A549 (cell line): ENCODE measurements around the gene LMAN1L. TPM values are rescaled to one million over a fixed set of nuclear protein-coding genes. Genes with fewer than 3 reads are reported as not detected.

Experiments
- ATAC-seq, 2 experiments: fragments of 200-7000 bp in 1 of 2; fragments of >200 bp in 1 of 2; cut with Nextera tagmentation in 1 of 2; cut with Tn5 transposase in 1 of 2; 3 replicates each; pipeline versions ENCODE4 v1.8.0 to v1.9.1; 2018 to 2020; ENCODE audit warnings: mild to moderate bottlenecking in 1 of 2, moderate library complexity in 1 of 2
- CTCF ChIA-PET: fragments of 300-600 bp; sonication (Branson Sonifier 250); formaldehyde crosslinking; extraction: SDS; loops from one replicate; lab custom pipeline; 2021; ENCODE audit warnings: antibody characterized with exemption, inconsistent platforms; lab: Yijun Ruan, JAX
- POLR2A ChIA-PET: fragments of 350-600 bp; formaldehyde crosslinking; extraction: SDS; loops from one replicate; lab custom pipeline; 2021; ENCODE audit warnings: antibody characterized with exemption, inconsistent platforms; lab: Yijun Ruan, JAX
- DNase-seq, 2 experiments: peaks; one replicate each; pipeline versions ENCODE4 v3.0.0 to v3.0.0-alpha.2; 2011 to 2016; ENCODE audit warnings: low read depth in 1 of 2, low spot score in 1 of 2
- FAIRE-seq: peaks from 2 replicates; lab custom pipeline; 2011; peaks lifted over from hg19 to GRCh38; lab: Jason Lieb, UNC
- H3K27ac ChIP-seq, 2 experiments: fragments of >200 bp; sonication (Bioruptor Twin); formaldehyde crosslinking; 3 replicates each; pipeline ENCODE4 v1.5.1; 2016 to 2017
- H3K4me1 ChIP-seq: fragments of >200 bp; sonication (Bioruptor Twin); formaldehyde crosslinking; 3 replicates; pipeline ENCODE4 v1.6.1; 2016
- H3K4me2 ChIP-seq: fragments of >200 bp; sonication (Bioruptor Twin); formaldehyde crosslinking; 3 replicates; pipeline ENCODE4 v1.6.1; 2016
- H3K4me3 ChIP-seq: fragments of >200 bp; sonication (Bioruptor Twin); formaldehyde crosslinking; 3 replicates; pipeline ENCODE4 v1.5.1; 2016
- H3K9me3 ChIP-seq: fragments of >200 bp; sonication (Bioruptor Twin); formaldehyde crosslinking; 3 replicates; pipeline ENCODE4 v1.6.1; 2016
- CHD4 ChIP-seq: fragments of 200-600 bp; sonication (generic); IDR thresholded peaks from 2 replicates; pipeline ENCODE4 v1.6.1; 2016; ENCODE audit warnings: antibody characterized with exemption, mild to moderate bottlenecking, borderline replicate concordance
- EHMT2 ChIP-seq: fragments of 200-600 bp; sonication (generic); IDR thresholded peaks from 2 replicates; pipeline ENCODE4 v1.6.1; 2016; ENCODE audit warnings: antibody characterized with exemption, low read depth, mild to moderate bottlenecking, moderate library complexity
- HDAC2 ChIP-seq: fragments of 200-600 bp; sonication (generic); IDR thresholded peaks from 2 replicates; pipeline ENCODE4 v1.6.1; 2016
- HOXA7 ChIP-seq: fragments of 250-450 bp; sonication (Bioruptor Pico); IDR thresholded peaks from 2 replicates; pipeline ENCODE4 v1.5.0; 2020; ENCODE audit warnings: mild to moderate bottlenecking, moderate library complexity
- HOXB13 ChIP-seq: fragments of 250-450 bp; sonication (Bioruptor Pico); IDR thresholded peaks from 2 replicates; pipeline ENCODE4 v1.5.0; 2020; ENCODE audit warnings: low read depth, mild to moderate bottlenecking, moderate library complexity
- MAFK ChIP-seq: fragments of 450-650 bp; IDR thresholded peaks from 2 replicates; pipeline ENCODE4 v1.6.1; 2014; ENCODE audit not compliant: partially characterized antibody
- RNF2 ChIP-seq: fragments of 200-600 bp; sonication (generic); IDR thresholded peaks from 2 replicates; pipeline ENCODE4 v1.6.1; 2016; ENCODE audit warnings: low read depth, mild to moderate bottlenecking, antibody characterized with exemption, moderate library complexity, borderline replicate concordance
- ZC3H11A ChIP-seq: fragments of 450-650 bp; IDR thresholded peaks from 2 replicates; pipeline ENCODE4 v1.6.1; 2014; ENCODE audit warnings: antibody characterized with exemption, mild to moderate bottlenecking
- ZSCAN20 ChIP-seq: fragments of 250-450 bp; sonication (Bioruptor Pico); IDR thresholded peaks from 2 replicates; pipeline ENCODE4 v1.8.0; 2022; ENCODE audit warnings: mild to moderate bottlenecking, moderate library complexity
- WGBS: methylation state at CpG from one replicate; pipeline ENCODE4 v1.1.6; 2017; ENCODE audit errors: missing lambda C conversion rate; 5-methylcytosine and 5-hydroxymethylcytosine counted together
- polyA plus RNA-seq, 4 experiments: library from polyadenylated mRNA; depleted of rRNA in 3 of 4; stranded (reverse); fragments of >200 nt; fragmentation: RNase III in 1 of 4; extraction: RNeasy Plus Mini Kit Qiagen cat#74134 plus additional on column Dnase treatment in 1 of 4; gene quantifications; 2 replicates in 3 of 4; 3 replicates in 1 of 4; pipeline ENCODE4 v1.2.3, GENCODE V29; 2011 to 2017
- TF ChIP-seq, protein P1 (sequence below): fragments of 250-450 bp; sonication (Bioruptor Pico); IDR thresholded peaks from 2 replicates; pipeline ENCODE4 v1.5.0; 2021; ENCODE audit warnings: mild to moderate bottlenecking, moderate library complexity, borderline replicate concordance
- TF ChIP-seq, protein P2 (sequence below): fragments of 250-450 bp; sonication (Bioruptor Pico); IDR thresholded peaks from 2 replicates; pipeline ENCODE4 v1.5.0; 2020; ENCODE audit warnings: low read depth, mild to moderate bottlenecking, moderate library complexity
- TF ChIP-seq, protein P3 (sequence below): fragments of >200 bp; sonication (Bioruptor Twin); formaldehyde crosslinking; IDR thresholded peaks from 2 replicates; pipeline ENCODE4 v1.6.1; 2016
- TF ChIP-seq, protein P4 (sequence below): IDR thresholded peaks from 2 replicates; pipeline ENCODE4 v1.6.1; 2012
- TF ChIP-seq, protein P5 (sequence below): fragments of 200-600 bp; sonication (generic); IDR thresholded peaks from 2 replicates; pipeline ENCODE4 v1.6.1; 2016; ENCODE audit warnings: antibody characterized with exemption, mild to moderate bottlenecking, moderate library complexity
- TF ChIP-seq, protein P6 (sequence below): fragments of 150-350 bp; IDR thresholded peaks from 2 replicates; pipeline ENCODE4 v1.6.1; 2014; ENCODE audit warnings: low read depth, mild to moderate bottlenecking, low read length

Gene LMAN1L
- polyA plus RNA-seq, 2 of the 4 experiments (the other 2 are of a cell fraction): not detected

DNA sequence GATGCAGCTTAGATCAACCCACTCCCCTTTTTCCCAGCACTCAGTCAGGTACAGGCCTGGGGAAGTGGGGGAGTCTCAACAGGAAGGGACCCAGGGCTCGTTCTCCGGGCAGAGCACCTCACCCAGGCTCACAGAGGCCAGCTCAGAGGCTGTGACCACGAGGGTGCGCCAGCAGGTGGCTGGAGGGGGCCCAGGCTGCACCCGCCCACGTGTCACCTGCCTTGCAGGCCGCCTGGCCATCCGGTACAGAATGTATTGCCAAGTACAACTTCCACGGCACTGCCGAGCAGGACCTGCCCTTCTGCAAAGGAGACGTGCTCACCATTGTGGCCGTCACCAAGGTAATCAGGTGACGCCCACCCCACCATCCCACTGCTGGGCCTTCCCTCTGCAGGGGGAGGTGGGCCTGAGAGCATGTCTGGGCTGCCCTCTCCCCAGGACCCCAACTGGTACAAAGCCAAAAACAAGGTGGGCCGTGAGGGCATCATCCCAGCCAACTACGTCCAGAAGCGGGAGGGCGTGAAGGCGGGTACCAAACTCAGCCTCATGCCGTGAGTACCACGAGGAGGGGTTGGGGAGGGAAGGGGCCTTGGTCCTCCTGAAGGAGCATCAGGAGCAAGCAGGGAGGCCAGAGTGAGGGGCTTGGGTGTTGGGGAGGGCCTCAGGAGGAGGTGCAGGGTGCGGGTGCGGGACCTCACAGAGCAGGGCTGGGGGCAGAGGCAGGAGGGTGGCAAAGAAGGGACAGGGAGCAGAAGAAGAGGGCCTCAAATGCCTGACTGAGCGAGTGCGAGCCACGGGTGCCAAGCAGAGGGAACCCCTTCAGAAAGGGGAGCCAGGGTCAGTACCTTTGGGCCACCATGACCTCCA is 14.0 kb upstream of the LMAN1L start (continued):
- TF ChIP-seq, protein P1, sequence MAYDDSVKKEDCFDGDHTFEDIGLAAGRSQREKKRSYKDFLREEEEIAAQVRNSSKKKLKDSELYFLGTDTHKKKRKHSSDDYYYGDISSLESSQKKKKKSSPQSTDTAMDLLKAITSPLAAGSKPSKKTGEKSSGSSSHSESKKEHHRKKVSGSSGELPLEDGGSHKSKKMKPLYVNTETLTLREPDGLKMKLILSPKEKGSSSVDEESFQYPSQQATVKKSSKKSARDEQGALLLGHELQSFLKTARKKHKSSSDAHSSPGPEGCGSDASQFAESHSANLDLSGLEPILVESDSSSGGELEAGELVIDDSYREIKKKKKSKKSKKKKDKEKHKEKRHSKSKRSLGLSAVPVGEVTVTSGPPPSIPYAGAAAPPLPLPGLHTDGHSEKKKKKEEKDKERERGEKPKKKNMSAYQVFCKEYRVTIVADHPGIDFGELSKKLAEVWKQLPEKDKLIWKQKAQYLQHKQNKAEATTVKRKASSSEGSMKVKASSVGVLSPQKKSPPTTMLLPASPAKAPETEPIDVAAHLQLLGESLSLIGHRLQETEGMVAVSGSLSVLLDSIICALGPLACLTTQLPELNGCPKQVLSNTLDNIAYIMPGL: no peak
- TF ChIP-seq ZC3H11A (no peak), ZSCAN20 (no peak)
- TF ChIP-seq, all 56 proteins: peak for 0

DNA sequence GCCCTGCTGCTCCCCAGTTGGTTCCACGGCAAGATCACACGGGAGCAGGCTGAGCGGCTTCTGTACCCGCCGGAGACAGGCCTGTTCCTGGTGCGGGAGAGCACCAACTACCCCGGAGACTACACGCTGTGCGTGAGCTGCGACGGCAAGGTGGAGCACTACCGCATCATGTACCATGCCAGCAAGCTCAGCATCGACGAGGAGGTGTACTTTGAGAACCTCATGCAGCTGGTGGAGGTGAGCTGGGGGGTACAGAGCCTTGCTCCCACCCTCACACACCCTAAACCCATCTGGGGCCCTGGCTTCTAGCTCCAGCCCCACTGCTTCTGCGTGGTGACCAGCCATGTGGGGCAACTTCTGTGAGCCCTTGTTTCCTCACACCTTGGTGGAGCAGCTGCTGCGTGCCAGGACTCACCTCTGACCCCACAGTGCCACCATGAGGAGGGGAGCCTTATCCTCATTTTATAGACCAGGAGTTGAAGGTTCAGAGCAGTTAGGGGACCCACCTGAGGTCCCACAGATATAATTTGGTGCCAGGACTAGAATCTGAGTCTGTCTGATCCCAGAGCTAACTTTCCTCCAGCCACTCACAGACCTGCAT is 13.3 kb upstream of the LMAN1L start:
- ChIA-PET POLR2A (no interaction called here), CTCF (interaction anchor here (0.6 to 66.7 kb wide), 8 partner anchors 8 to 189 kb away, joined by 3 to 1908 read pairs (median 3); partner anchors contain the start of genes CPLX3, CSK, LMAN1L and ULK3)
- H3K4me1 ChIP-seq: peaks cover 3% of the 10 kb centered on the region; the same call in 1 of the 3 replicates
- TF ChIP-seq, protein P2, sequence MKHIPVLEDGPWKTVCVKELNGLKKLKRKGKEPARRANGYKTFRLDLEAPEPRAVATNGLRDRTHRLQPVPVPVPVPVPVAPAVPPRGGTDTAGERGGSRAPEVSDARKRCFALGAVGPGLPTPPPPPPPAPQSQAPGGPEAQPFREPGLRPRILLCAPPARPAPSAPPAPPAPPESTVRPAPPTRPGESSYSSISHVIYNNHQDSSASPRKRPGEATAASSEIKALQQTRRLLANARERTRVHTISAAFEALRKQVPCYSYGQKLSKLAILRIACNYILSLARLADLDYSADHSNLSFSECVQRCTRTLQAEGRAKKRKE (CRISPR knock-in tag): no peak
- TF ChIP-seq, protein P3, sequence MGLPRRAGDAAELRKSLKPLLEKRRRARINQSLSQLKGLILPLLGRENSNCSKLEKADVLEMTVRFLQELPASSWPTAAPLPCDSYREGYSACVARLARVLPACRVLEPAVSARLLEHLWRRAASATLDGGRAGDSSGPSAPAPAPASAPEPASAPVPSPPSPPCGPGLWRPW: no peak
- TF ChIP-seq MAFK (no peak), RNF2 (no peak), HDAC2 (no peak), HOXA7 (CRISPR knock-in tag) (no peak), ZSCAN20 (no peak), EHMT2 (no peak), CHD4 (no peak), HOXB13 (no peak)
- TF ChIP-seq, protein P4, sequence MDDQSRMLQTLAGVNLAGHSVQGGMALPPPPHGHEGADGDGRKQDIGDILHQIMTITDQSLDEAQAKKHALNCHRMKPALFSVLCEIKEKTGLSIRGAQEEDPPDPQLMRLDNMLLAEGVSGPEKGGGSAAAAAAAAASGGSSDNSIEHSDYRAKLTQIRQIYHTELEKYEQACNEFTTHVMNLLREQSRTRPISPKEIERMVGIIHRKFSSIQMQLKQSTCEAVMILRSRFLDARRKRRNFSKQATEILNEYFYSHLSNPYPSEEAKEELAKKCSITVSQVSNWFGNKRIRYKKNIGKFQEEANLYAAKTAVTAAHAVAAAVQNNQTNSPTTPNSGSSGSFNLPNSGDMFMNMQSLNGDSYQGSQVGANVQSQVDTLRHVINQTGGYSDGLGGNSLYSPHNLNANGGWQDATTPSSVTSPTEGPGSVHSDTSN: no peak
- TF ChIP-seq, protein P5, sequence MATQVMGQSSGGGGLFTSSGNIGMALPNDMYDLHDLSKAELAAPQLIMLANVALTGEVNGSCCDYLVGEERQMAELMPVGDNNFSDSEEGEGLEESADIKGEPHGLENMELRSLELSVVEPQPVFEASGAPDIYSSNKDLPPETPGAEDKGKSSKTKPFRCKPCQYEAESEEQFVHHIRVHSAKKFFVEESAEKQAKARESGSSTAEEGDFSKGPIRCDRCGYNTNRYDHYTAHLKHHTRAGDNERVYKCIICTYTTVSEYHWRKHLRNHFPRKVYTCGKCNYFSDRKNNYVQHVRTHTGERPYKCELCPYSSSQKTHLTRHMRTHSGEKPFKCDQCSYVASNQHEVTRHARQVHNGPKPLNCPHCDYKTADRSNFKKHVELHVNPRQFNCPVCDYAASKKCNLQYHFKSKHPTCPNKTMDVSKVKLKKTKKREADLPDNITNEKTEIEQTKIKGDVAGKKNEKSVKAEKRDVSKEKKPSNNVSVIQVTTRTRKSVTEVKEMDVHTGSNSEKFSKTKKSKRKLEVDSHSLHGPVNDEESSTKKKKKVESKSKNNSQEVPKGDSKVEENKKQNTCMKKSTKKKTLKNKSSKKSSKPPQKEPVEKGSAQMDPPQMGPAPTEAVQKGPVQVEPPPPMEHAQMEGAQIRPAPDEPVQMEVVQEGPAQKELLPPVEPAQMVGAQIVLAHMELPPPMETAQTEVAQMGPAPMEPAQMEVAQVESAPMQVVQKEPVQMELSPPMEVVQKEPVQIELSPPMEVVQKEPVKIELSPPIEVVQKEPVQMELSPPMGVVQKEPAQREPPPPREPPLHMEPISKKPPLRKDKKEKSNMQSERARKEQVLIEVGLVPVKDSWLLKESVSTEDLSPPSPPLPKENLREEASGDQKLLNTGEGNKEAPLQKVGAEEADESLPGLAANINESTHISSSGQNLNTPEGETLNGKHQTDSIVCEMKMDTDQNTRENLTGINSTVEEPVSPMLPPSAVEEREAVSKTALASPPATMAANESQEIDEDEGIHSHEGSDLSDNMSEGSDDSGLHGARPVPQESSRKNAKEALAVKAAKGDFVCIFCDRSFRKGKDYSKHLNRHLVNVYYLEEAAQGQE: no peak
- TF ChIP-seq, protein P6, sequence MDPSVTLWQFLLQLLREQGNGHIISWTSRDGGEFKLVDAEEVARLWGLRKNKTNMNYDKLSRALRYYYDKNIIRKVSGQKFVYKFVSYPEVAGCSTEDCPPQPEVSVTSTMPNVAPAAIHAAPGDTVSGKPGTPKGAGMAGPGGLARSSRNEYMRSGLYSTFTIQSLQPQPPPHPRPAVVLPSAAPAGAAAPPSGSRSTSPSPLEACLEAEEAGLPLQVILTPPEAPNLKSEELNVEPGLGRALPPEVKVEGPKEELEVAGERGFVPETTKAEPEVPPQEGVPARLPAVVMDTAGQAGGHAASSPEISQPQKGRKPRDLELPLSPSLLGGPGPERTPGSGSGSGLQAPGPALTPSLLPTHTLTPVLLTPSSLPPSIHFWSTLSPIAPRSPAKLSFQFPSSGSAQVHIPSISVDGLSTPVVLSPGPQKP: no peak
- no peaks in the 10 kb centered on the region for H3K9me3 ChIP-seq
- no peak overlapping the region for H3K4me3 ChIP-seq
- H3K27ac ChIP-seq: peak overlapping the region in 1 of 2 experiments; percentile 57; a peak in 1 of 6 replicates
- no peak for DNase-seq
- WGBS: 90% methylated on average over 16 of the region's 16 CpGs
- no peak for FAIRE-seq
- H3K4me2 ChIP-seq: no peak overlapping the region
- peak in 1 of 2 experiments; percentile 2; a peak in 3 of 6 replicates for ATAC-seq
